COLO668 (cell line): ENCODE data around the gene TNFAIP8L1.
"Not testable (repeated sequence)": the region's sequence is repeated elsewhere in the genome, so short reads cannot be mapped to it uniquely, and the experiment has no call there.

Experiments used
- DNase-seq: peaks from one replicate; lab custom pipeline; 2025; ENCODE audit not compliant: unreplicated experiment; lab: John Stamatoyannopoulos, UW

The TNFAIP8L1 gene

DNA sequence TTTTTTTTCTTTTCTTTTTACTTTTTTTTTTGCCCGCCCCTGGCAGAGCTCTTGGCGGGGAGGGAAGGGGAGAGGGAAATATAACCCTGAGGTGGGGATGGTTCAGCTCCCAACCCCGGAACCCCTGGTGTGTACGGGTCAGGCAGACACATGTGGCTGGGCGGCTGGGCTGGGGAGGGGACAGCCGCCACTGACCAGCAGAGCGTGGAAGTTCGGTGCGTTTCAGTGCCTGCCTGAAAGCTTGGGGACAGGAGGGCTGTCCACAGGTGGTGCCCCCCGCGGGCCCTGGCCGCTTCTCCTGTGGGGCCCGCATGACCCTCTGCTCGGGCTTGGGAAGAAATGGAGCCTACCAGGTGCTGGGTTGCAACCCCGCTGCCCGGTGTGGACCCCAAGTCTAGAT, 36.0 kb downstream of the TNFAIP8L1 start:
- DNase-seq, result no peak

DNA sequence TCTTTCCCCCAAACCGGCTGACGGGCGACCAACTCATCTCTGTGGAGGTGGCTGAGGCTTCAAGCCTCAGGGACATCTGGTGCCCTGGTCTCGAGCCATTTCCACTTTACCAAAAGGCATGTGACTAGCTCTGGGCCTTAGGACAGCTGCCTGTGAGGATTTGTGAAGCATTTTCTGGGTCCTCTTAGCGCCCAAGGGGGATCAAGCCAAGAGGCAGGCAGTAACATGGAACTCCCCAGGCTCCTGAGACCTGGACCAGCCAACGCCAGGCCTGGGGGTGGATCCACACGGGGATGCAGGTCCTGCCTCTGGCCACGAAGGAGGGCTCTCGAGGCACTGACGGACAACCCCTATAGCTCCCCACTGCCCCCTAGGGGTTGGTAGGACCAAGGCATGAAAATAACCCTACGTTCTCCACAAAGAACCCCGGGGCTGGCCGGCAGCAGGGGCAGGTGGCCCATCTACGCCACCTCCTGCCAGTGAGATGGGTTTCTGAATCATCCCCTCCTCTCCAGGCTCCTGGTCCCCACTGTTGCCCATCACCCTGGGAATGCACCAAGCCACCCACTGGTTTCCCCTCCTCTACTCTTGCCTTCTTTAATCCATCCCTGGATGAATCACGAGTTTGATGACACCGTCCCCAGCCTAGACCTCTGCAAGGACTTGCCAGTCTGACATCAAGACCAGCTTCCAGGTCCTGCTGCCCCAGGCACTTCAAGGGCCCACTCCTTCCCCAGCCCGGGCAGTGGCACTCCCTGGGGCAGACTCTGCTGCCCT, 37.8 kb downstream of the TNFAIP8L1 start:
- DNase-seq, result peak; percentile 30

DNA sequence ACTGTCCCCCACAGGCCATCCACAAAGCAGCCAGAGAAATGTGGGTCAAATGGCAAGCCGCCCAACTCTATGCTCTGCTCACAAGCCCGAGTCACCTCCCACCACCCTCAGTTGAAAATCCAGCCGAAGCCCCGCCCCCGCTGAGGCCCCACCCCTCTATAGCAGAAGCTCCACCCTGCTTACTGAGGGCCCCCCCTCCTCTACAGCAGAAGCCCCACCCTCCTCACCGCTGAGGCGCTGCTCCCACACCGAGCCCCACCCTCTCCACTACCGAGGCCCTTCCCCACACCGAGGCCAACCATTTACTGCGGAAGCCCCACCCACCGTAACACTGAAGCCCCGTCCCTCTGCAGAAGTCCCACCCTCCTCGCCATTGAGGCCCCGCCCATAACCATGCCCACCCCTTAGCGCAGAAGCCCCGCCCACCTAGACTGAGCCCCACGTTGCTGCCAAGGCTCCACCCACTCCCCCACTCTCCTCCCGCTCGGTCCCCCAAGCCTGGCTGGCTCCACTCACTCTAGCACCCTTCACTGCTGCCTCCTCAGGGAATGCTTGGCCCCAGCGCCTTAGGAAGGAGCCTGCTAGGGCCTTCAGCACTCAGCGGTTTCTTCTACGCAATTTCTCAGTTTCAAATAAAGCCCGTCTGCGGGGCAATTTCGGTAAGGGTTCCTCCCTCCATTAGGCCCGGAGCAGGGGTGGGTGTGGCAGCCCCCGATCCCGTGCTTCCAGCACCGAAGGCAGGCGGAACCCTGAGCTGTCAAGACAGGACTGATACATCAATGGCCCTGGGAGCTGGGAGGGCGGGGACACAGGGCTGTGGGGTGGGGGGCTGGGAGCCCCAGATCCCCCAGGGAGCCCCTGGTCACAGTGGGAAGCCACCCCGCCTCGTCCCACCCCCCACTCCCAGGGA, 39.8 kb downstream of the TNFAIP8L1 start:
- DNase-seq, result no peak

DNA sequence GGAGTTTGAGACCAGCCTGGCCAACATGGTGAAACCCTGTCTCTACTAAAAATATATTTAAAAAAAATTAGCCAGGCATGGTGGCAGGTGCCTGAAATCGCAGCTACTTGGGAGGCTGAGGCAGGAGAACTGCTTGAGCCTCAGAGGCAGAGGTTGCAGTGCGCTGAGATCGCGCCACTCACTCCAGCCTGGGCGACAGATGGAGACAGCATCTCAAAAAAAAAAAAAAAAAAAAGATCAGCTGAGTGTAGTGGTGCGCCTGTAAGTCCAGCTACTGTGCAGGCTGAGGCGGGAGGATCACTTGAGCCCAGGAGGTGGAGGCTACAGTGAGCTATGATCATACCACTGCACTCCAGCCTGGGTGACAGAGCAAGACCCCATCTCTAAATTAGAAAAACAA, 40.7 kb downstream of the TNFAIP8L1 start:
- DNase-seq, result not testable (repeated sequence)

DNA sequence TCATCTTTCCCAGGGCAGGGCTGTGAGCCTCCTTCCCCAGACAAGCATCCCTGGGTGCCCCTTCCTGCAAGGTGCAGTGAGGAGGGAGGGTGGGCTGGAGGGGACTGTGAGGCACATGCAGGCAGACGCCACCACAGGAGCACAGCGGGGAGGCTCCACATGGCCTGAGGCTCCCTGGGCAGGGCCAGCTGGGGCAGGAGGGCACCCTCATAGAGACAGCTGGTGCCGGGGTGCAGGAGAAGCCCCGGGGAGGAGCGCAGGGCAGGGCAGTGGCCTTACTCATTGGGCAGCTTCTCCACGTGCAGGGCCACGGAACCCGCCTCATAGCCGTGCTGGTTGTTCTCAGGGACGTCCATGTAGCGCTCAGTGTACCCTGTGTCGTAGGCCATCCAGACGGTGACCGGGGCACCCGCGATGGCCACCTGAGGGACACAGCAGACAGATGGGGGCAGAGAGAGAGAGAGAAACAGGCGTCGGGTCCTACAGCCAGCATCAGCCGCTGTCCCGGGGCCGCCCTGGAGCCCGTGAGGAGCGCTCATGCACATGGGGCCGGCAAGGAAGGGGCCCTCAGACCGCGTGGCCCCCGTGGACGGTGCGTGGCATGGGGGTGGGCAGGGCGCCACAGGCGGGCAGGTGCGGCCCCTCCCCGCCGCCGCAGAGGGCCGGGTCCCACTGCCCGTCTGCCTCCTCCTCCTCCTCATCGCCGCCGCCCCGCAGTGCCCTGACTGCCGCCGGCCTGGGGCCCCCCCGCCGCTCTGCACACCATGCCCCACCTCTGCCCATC, 43.3 kb downstream of the TNFAIP8L1 start:
- DNase-seq, result no peak

DNA sequence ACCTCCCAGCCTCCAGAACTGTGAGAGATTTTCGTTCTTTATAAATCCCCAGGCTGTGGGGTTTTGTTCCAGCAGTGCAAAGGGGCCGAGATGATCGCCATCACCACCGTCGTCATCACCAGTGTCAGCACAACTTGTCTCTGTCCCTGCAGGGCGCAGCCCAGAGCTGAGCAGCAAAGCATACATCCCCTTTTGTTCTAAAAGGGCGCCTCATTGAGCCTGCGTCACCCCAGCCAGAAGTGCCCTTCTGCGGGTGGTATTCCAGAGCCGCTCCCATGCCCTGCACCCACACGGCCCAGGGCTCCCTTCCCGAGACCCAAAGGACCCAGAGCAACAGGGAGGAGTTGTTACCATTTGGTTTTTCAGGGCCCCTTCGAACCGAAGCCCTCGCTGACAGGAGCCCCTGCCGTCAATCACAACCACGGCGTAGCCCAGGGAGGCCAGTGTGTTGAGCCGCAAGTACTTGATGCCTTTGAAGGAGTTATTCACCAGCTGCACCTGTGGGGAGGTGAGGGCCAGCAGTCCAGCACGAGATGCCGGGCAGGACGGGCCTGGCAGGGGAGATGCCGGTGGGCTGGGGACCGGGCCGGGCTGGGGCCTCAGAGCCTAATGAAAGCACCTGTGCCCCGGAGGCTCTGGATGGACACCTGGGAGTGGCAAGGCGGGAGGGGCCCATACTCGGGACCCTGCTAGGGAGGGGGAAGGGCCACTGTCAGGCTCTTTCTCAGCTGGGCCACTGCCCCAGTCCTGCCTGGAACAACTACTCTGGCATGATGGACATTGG, 45.2 kb downstream of the TNFAIP8L1 start:
- no peak for DNase-seq

DNA sequence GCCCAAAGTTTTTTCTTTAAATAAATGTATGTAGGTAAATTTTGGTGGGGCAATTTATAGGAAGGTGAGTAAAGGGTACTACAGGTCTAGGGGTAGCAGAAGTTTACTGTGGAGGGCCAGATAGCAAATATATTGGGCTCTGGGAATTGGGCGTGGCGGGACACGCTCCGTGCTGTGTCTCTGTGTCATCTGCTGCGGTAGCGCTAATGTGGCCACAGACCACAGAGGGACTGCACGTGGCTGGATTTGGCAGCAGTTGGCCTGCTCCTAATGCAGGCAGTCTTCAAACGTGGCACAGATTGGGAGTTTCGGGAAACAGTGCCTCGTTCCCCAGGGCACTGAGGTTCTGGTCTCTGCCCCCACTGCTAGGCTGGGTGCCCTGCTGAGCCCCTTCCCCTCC, 47.4 kb downstream of the TNFAIP8L1 start:
- no peak for DNase-seq

DNA sequence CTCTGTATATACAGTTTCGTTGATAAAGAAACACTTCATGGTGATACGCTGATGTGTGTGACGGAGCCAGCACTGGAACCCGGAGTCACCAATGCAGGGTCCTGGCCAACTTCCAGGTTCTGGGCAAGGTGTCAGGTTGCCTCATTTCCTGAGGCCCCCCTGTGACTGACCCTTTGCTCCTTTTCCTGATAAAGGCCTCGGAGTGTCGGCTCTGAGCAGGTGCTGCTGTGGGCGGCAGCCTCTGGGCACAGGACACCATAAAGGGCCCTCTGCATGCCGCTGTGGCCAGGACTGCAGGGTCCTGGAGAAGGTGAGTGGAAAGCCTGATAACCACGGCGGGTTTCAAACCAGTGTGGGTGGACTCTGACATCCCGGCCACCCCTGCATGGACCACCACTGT, 48.1 kb downstream of the TNFAIP8L1 start:
- no peak for DNase-seq

DNA sequence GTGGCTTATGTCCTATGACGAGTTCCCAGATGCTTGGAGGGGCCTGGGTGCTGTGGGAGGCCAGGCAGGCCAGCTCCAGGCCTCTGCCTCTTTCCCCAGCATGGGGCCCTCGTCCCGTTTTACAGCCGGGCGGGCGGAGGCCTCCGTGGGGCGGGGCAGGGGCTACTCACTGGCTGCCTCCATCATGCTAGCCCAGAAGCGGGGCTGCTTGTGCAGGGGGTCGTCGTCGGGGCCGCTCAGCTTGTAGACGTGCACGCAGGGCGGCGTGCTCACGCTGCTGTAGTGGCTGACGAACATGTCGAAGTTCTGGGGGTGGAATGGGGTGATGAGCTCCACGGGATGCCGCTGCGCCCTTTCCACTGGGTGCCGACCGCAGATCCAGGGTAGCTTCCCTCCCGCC, 49.3 kb downstream of the TNFAIP8L1 start:
- DNase-seq, result no peak

DNA sequence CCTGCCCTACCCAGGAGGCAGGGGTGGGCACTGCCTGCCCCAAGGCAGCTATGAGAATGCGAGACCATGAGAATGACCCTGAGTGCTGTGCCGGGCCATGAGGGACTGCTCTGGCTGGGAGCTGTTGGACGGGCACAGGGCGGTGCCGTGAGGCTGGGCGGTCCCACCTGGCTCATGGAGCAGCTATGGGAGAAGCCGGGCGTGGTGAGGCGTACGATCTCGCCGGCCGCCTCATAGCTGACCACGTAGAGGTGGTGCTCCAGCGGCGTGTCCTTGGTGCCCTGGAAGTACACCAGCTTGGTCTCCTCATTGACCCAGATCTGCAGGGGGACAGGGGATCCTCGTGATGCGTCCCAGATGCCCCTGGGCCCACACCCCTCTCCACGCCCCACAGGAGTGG, 50.1 kb downstream of the TNFAIP8L1 start:
- no peak for DNase-seq

DNA sequence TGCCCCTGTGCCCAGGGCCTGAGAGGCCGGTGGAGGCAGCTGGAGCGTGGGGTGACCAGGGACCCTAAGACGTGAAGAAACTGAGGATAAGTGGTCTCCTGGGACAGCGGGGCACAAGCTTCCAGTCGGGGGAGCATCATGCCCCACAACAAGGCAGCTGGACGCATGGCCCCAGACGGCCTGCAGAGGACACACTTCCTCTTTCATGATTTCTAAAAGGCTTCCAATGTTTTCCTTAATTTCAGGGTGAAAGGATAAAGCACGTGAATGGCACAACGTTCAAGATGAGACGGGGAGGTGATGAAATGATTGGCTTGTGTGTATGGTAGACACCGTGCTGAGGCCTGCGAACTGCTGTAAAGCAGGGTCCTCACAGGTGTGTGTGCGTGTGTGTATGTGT, 51.0 kb downstream of the TNFAIP8L1 start:
- no peak for DNase-seq

DNA sequence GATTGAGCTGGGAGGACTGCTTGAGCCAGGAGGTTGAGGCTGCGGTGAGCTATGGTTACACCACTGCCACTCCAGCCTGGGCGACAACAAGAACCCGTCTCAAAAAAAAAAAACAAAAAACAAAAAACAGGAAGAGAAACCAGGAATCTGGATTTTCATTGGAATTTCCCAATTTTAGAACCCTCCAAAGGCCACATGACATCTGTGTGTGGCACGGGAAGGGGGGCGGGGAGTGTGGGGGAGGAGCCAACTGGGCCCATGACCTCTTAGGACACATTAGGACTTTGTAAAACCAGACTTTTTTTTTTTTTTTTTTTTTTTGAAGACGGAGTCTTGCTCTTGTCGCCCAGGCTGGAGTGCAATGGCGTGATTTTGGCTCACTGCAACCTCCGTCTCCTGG, 52.1 kb downstream of the TNFAIP8L1 start:
- DNase-seq, result no peak

DNA sequence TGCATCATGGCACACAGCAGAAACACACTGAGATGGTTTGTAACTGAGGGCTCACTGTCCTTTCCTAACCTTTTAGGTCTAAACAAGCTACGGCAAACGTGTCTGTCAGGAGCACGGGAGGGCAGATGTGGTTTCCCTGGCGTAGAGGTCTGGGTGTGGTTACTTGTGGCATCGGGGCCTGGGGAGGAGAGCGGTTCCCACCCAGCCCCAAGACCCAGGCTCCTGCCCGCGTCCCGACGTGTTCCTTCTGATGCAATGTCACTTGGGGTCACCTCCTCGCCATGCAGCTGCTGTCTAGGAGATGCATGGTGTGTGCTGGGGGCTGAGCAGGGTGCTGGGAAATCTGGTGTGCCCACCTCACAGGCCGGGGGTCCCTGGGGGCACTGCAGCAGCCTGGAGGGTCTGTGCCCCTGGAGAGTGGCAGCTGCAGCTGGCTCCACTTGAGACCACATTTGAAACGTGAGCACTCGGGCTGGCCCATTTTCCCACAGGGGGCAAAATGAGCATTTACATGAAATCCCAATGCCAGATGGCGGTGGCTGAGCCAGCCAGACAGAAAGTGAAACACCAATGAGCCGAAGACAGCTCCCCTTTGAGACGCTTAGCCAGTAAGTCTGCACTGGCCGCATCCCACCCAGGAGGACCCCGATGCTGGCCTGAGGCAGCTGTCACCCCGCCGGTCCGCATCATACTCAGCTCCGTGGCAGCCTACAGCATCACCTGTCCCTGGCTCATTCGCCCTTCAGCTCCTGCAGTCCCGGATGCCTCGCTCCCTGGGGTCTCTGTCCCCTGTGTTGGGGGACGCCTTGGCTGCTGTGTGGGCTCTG, 53.1 kb downstream of the TNFAIP8L1 start:
- DNase-seq, result no peak

DNA sequence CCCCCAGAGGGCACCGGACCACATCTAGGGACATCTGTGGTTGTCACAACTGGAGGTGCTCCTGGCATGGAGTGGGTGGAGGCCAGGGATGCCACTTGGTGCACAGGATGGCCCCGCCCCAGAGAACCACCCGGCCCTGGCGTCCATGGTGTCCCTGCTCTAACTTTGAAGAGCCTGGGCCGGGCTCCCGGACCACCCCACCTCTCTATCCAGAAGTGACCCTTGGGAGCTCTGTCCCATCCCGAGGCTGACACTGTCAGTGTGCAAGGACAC, 53.7 kb downstream of the TNFAIP8L1 start:
- DNase-seq, result no peak

DNA sequence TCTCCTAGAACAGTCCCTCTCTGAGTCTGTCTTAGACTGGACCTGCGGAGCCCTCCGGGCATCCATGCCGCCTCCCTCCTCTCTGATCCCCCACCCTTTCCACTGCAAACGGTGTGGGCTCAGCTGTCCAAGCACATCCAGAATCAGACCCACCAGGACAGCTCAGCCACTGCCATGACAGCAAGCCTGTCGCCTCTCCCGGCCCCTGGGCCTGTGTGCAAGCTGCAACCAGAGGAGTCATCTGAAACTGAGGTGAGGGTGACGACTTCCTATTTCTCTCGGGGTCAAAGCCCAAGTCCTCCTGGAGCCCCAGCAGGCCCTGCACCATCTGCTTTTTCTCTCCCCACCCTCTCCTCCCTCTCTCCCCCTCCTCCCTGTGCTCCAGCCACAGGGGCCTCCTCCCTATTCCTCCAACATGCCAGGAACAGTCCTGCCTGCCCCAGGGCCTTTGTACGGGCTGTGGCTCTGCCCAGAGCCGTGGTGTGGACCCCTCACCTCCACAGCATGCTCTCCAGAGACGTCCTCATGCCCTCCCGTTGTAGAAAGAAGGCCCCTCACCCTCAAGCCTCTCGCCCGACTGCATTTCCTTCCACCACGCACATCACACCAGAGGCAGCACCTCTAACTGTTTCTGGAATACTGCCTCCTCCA, 54.3 kb downstream of the TNFAIP8L1 start:
- no peak for DNase-seq

DNA sequence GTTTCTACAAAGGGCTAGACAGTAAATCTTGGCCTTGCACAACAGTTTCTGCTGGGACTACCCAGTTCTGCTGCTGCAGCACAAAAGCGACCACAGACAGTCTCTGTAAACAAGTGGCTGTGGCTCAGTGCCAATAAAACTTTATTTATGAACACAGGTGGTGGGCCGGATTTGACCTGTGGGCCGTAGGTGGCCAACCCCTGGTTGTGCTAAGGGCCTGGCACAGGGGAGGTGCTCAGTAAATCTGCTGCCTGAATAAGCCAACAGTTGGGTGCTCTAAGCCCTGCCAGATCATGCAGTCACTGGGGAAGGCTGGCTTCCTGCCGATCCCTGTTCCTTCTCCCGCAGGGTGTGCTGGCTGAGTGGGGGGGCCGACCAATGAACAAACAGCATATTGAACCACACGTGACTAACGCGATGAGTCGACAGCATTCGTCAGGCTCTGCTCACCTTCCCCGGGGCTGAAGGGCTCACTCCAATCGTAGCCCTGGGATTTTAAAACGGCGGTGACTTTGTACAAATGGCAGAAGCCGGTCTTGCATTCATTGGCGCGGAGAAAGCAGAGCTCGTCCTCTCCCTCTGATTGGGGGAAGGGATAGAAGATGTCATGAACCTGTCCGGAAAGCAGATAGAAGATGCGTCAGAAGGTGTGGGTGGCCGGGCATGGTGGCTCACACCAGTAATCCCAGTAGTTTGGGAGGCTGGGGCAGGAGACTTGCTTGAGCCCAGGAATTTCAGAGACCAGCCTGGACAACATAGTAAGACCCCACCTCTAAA, 55.1 kb downstream of the TNFAIP8L1 start:
- DNase-seq, result no peak

DNA sequence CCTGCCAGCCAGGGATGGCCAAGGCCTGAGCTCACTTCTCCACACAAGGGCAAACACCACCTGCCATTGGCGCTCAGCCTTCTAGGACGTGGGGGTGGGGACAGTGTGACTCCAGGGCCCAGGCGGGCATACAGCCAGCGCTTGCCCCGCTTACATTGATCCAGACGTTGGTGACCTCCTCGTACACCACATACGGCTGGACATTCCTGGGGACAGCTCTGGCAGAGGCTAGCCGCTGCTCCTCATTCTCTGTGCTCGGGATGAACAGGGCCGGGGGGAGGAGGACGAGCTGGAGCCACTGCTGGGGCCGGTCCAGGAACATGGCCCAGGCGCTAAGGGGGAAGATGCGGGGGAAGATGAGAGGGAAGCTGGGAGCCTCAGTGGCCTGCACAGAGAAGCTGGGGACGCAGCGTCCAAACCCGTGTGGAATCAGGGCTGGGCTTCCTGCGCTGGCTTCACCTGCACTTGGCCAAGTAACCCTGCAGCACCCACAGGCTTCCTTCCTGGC, 56.0 kb downstream of the TNFAIP8L1 start:
- DNase-seq, result no peak

DNA sequence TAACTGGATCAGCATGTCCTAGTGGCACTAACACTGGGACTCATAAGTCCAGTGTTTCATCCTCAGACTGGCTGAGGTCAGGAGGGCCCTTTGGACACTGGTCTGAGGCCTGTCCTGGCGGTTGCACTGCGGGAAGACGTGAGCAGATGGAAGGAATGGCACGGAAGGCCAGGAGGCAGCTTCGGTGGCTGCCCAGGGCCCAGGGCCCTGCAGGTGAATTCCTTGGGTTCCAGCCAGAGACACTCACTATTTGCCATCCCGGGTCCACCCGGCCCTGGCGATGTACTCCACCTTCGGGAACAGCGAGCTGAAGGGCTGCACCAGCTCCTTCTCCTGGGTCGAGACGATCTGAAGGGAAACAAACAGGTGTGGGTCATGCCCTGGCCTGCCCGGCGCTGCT, 58.0 kb downstream of the TNFAIP8L1 start:
- no peak for DNase-seq
